Stimulated activated CD4-positive, alpha-beta T cell treated with anti-CD3 and anti-CD28 coated beads, Interleukin-15, amount 100 ng/mL, for 1 hour (primary cell): ENCODE measurements around the gene OVAAL.
A peak's percentile ranks its signal among the peaks of the same experiment; 100 is the strongest.

ENCODE experiments used
- DNase-seq, 2 donors: peaks; one replicate each; pipeline ENCODE4 v3.0.0-alpha.2; 2020; ENCODE audit warnings: low read depth in 1 of 2, low spot score in 1 of 2

Gene OVAAL

GRCh38 chr1:180558664-180559063, at the start of gene OVAAL:
Gene OVAAL (plus strand): TSS chr1:180558964.
- DNase-seq, result no peak

GRCh38 chr1:180510882-180511281, 47.9 kb upstream of the OVAAL start:
- DNase-seq, result no peak

- no peak for DNase-seq
These were observed 45.2 kb upstream of the OVAAL start for GRCh38 chr1:180513531-180513930.

- no peak for DNase-seq
These were observed 43.4 kb upstream of the OVAAL start for GRCh38 chr1:180515364-180515763.

DNA sequence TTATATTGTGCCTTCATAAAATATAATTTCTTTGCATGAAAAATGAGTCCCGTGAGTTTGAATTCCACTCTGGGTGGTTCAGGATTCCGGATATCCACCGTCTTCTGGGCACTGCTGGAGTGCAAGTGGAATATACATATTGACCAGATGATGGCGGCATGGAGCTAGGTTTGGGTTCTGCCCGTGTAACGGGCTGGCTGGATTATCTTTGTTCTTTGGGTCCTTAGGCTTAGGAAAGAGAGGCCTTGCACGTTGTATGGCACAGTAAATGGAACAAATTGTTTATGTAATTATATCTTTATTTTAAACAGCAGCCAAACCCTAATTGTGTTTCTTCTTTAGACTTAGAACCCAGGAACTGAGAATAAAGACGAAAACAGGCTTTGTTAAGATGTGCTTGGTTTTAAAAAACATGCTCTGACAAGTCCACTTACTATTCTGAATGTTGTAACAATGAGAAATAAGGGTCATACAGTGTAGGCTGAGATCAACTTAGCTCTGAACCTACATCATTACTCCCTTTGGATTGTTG, 42.8 kb upstream of the OVAAL start:
- peak in 1 of 2 donors; percentile 17 for DNase-seq

GRCh38 chr1:180519846-180520245, 38.9 kb upstream of the OVAAL start:
- no peak for DNase-seq

DNA sequence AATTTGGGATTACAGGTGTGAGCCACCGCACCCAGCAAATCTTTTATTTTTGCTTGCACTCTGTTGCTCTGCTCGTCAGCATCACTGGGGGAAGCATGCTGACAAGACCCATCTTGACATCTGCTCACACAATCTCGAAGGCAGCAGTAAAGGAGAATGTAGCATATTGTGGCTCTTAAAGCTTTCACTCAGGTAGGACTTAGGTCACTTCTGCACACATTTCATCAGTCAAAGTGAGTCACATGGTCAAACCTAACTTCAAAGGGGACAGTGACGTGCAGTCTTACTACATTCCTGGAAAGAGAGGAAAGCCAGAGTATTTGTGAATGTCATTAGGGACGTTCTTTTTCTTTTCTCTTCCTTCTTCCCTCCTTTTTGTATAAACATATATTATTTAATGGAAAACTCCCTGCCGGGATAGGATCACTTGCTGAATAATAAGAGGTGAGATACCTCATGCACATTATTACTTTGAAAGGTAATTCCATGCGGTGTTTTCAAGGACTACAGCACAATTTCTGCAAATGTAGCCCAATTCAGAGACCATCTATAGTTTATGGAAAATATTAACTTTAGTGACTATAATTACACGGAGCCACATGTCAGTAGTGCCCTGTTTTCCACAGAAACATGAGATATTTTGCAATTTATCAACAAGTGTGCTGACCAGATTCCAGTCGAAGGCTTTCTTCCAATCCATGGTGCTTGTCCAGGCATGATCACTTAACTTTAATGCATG, 37.1 kb upstream of the OVAAL start:
- no peak for DNase-seq

DNA sequence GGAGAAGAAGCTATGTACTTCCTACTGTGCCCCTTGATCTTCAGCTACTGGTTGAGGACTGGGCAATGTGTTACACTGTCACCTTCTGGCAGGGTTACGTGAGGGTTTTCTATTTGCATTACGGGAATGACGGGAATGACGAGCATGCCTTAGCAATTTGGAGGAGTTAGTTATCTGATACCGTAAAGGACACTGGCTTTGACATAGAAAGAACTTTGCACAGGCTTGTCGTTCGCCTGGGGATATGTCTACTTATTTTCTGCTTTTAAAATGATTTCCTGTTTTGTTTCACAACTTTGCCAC, 36.6 kb upstream of the OVAAL start:
- DNase-seq, result no peak

DNA sequence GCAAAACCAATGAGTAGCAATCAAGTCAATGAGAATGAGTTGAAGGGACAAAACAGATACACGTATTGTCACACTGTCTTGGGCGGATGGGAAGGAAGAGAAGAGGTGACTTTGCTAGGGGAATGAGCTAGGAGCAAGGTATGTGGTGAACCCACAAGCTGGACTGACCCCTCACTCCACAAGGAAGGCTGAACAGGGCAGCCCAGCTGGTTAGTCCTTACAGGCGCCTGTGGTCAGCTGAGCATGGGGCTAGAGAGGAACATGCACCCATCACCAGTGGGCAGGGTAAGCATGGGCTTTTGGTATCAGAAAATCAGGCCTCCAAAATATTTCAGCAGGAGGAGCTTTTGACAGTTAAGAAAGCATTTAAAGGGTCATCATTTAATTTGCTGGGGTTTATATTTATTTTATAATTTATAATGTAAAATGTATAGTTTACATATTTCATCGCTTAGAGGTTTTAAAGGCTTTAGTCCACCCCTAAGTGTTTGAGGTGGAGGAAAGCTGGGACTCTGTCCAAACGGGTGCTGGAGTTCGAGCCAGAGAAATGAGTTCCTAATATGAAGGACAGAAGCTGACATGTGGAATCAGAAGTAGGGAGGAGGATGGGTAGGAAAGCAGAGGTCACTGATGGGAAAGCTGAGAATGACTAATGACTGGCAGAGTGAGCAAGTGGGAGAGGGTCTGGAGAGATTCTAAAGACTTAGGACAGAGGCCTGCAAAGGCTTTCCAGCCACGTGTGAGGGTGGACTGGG, 34.4 kb upstream of the OVAAL start:
- DNase-seq, result no peak

DNA sequence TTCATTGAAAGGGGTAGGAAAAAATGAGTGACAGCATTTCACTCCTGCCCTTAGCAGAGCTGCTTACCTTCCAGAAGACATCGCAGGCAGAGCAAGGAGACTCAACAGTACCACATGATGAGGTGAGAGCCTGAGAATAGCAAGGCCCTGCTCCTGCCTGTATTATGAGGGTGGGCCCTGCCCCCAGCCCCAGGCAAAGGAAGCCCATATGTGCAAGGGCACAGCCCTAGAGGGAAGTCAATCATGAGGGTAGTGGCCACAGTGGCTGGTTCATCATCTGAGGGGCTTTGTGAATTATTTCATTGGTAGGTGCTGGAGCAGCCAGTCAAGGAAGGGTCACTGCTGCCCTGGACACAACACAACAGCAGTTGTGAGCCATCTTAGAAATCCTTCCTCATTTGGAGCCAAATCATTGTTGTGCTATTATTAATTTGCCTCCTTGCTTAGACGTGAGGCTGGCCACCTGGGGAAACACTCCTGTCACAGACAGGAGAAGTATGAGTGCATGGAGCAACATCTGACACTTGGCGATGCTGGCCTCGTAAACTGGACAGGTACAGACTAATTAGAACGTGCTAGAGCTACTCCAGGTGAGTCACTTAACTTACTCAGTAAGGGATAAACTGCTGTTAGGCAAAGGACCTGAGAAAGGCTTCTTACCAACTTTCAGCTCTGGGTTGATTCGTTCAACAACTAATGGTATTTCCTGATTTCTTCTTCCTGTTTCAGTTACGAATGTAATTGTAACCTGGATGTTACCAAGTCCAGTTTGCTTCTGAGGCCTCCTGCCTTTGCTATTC, 33.6 kb upstream of the OVAAL start:
- DNase-seq, result no peak

DNA sequence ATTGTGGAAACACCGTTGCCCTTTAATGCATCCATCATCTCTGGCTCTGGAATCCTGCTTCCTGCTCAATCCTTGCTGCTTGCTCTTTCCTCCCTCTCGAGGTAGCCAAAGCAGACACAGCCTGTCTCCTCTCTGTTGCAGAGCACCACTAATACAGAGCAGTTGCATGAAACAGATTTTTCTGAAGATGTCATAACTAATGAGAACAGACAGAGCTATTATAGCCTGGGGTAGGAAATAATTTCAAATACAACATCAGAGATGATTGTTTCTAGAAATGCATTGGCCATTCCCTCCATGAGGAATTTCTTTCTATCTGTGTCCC, 33.1 kb upstream of the OVAAL start:
- no peak for DNase-seq

- no peak for DNase-seq
These were observed 31.6 kb upstream of the OVAAL start for GRCh38 chr1:180527101-180527669.

- no peak for DNase-seq
These were observed 29.8 kb upstream of the OVAAL start for GRCh38 chr1:180528868-180529470.

- no peak for DNase-seq
These were observed 28.3 kb upstream of the OVAAL start for GRCh38 chr1:180530501-180530900.

DNA sequence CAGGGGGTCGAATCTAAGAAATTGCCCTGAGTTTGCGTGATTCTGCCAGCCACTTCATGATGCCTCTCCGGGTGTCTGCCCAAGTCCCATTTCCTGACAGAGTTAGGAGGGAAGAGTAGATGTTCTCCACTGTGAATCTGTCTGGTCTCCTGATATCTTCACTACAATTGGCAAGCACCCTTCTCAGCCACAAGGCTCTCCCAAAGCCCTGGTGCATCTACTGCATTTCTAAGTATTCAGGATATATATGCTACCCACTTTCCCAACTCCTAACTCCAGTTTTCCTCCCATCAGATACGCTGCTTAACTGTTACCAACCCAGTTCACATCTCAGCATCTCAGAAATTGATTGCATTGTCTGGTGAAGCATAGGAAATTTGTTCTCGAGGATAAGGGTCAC, 25.9 kb upstream of the OVAAL start:
- DNase-seq, result no peak

DNA sequence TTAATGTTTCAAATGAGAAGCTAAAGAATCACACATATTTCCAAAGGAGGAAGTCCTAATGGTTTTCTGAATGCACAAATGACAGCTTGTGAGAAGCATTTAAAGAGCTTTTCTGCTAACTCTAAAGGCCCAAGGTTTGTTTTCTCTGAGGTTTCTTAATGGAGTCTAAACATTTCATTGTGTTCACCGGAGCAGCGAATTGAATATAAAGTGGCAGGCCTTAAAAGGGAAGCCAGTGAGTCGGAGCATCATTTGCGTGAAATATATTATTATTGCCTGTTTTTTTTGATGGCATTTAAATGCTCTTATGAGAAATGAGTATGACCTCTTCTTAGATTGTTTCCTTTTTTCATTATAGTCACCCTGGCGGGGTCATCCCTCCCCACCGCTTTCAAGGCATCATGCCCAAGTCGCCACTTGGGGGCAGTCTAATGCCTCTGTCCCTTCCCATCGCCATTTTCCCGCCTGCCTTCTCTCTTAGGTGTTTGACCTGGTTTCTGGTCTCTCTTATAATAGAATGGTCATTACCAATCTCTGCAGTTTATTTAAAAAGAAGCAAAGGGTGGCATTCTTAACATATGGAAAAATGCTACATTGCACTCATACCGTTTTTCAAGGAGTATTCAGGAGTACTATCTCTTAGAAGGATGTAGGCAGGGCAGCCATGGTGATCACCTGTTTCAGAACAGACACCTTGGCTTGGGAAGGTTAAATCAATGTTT, 25.3 kb upstream of the OVAAL start:
- peak in 1 of 2 donors; percentile 42 for DNase-seq

DNA sequence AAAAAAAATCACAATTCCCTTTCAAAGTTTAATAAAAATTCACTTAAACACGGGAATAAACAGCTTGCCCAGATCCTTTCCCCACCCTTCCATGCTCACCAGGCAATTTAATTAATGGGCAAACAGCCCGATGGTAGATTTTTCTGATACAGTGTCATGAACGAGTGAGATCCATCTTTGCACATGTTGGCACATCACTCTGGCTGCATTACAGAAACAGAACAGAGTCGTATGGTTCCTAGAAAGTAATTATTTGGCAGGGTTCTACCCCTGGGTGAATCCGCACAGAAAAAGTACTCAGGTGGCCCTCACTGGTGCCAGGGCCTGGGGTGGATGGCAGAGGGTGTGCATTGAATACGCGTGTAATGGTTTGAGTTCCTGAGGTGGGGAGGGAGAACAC, 24.6 kb upstream of the OVAAL start:
- DNase-seq, result no peak

DNA sequence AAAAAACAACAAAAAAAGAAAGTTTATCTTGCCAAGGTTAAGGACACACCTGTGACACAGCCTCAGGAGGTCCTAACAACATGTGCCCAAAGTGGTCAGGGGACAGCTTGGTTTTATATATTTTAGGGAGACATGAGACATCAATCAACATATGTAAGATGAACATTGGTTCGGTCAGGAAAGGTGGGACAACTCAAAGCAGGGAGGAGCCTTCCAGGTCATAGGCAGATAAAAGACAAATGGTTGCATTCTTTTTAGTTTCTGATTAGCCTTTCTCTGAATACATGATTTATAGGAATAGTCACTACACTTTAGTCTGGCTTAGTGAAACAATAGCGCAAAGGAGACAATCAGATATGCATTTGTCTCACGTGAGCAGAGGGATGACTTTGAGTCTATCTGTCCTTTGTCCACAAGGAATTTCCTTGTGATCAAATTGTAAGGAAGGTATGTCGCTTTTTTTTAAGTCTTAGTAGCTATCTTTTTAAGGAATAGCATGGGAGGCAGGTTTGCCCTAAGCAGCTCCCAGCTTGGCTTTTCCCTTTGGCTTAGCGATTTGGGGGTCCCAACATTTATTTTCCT, 23.3 kb upstream of the OVAAL start:
- no peak for DNase-seq

GRCh38 chr1:180536821-180537372, 21.9 kb upstream of the OVAAL start:
- DNase-seq, result no peak

GRCh38 chr1:180539136-180539535, 19.6 kb upstream of the OVAAL start:
- no peak for DNase-seq
